OCI-LY7 (cell line): Measurements from ENCODE around the gene HS6ST3.

Experiments used
- EZH2phosphoT487 ChIP-seq: fragments of 200-600 bp; sonication (generic); IDR thresholded peaks from 2 replicates; pipeline ENCODE4 v1.6.1; 2018; ENCODE audit warnings: low read depth, borderline replicate concordance, mild to moderate bottlenecking, mixed run types, antibody characterized with exemption, low read length, moderate library complexity, mixed read lengths
- TF ChIP-seq, protein P1 (sequence below): fragments of 200-600 bp; sonication (generic); conservative IDR thresholded peaks from 2 replicates; pipeline ENCODE4 v1.5.1; 2014; ENCODE audit warnings: mild to moderate bottlenecking, antibody characterized with exemption, low read length, moderate library complexity, mixed read lengths

DNA sequence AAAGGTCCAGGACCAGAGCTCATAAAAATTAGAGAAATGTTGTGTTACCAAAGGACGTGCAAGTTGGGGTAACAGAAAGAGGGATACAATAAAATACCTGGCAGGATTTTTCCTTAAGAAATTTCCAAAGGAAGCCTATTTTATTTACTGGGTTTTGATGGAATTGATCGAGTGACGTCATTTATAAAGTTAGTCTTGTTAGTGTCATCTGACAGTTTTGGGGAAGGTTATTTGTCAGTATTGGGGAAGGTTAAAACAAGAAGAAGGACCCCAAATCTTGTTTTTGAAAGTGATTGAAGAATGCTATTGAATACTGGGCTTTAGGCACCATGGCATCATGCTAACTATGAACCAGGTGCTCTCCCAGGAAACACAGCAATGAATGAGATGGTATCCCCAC, 287.9 kb downstream of the HS6ST3 start:
- TF ChIP-seq, protein P1, sequence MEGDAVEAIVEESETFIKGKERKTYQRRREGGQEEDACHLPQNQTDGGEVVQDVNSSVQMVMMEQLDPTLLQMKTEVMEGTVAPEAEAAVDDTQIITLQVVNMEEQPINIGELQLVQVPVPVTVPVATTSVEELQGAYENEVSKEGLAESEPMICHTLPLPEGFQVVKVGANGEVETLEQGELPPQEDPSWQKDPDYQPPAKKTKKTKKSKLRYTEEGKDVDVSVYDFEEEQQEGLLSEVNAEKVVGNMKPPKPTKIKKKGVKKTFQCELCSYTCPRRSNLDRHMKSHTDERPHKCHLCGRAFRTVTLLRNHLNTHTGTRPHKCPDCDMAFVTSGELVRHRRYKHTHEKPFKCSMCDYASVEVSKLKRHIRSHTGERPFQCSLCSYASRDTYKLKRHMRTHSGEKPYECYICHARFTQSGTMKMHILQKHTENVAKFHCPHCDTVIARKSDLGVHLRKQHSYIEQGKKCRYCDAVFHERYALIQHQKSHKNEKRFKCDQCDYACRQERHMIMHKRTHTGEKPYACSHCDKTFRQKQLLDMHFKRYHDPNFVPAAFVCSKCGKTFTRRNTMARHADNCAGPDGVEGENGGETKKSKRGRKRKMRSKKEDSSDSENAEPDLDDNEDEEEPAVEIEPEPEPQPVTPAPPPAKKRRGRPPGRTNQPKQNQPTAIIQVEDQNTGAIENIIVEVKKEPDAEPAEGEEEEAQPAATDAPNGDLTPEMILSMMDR, result no peak
- TF ChIP-seq EZH2phosphoT487, result no peak
